ENCODE measurements around the gene NR2C2. TPM values are rescaled to one million over a fixed set of nuclear protein-coding genes. Genes with fewer than 3 reads are reported as not detected.

The NR2C2 gene
- total RNA-seq, 4 donors from 2014 or later = 36.4 to 43.9 (median 40.8) TPM

DNA sequence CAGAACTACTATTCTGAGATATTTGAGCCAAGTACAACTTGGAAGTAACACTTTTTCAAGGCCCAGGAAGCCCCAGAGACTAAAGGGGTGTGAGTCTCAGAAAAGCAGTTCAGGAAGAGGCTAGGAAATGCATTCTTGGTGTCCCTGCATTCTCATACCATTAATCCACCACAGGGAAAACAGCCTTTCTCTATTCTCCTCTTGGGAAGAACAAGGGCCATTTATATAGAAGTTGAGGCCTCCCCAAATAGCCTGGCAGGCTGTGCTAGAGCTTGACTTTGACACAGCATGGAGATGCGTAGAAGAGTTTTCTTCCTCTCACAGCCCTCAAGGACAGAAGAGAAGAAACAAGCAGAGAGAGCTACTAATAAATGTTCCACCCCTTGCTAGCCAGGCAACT is 5.5 kb upstream of the NR2C2 start:
- no peak for DNase-seq (ENCODE audit: extremely low spot score)
- intact Hi-C loops (cut with DNase I) = loop anchor here (10.0 kb wide), 1 partner anchor 113 kb away; no protein-coding TSS in a partner anchor
- Histone ChIP-seq H3K4me1 (peaks cover 16 to 54% (median 43%) of the 10 kb centered on the region in 4 donors), H3K27me3 (no peaks in the 10 kb centered on the region), H3K4me3 (no peak overlapping the region), H3K27ac (replicated peaks in 1 of 4) (peak overlapping the region in 1 of 4 donors; percentile 0), H3K9me3 (no peaks in the 10 kb centered on the region), H3K36me3 (peaks cover 9 to 32% (median 18%) of the 10 kb centered on the region in 4 donors)
- no peak for TF ChIP-seq POLR2AphosphoS5 (IDR thresholded peaks at IDR 0.05)
- TF ChIP-seq, protein P1, sequence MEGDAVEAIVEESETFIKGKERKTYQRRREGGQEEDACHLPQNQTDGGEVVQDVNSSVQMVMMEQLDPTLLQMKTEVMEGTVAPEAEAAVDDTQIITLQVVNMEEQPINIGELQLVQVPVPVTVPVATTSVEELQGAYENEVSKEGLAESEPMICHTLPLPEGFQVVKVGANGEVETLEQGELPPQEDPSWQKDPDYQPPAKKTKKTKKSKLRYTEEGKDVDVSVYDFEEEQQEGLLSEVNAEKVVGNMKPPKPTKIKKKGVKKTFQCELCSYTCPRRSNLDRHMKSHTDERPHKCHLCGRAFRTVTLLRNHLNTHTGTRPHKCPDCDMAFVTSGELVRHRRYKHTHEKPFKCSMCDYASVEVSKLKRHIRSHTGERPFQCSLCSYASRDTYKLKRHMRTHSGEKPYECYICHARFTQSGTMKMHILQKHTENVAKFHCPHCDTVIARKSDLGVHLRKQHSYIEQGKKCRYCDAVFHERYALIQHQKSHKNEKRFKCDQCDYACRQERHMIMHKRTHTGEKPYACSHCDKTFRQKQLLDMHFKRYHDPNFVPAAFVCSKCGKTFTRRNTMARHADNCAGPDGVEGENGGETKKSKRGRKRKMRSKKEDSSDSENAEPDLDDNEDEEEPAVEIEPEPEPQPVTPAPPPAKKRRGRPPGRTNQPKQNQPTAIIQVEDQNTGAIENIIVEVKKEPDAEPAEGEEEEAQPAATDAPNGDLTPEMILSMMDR (IDR thresholded peaks at IDR 0.05) = no peak
- no peak for TF ChIP-seq EP300 (IDR thresholded peaks at IDR 0.05)
- TF ChIP-seq POLR2A (IDR thresholded peaks at IDR 0.05; ENCODE audit: low read depth) = no peak
- WGBS = 88% methylated on average over 1 of the region's 1 CpG

DNA sequence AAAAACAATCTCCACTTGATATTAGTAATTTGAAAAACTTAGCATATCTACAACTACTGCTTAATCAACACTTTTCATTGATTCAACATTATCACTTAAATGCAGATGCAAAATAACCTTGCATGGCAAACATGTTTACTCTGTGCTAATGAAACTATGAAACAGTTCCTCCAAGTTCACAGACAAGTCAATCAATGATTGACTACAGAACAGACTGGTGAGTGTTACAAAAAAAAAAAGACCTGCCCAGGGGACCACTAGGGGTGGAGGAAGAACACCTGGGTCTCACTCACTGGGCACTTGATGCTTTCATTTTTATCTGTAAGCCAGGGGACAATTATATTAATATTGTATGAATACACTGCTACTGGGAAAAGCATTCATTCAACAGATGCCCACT is 4.3 kb upstream of the NR2C2 start:
- peaks cover 16 to 54% (median 43%) of the 10 kb centered on the region in 4 donors for H3K4me1 ChIP-seq
- H3K4me3 ChIP-seq = no peak overlapping the region
- DNase-seq (ENCODE audit: extremely low spot score) = no peak
- intact Hi-C loops (cut with DNase I) = loop anchor here (10.0 kb wide), 1 partner anchor 112 kb away; no protein-coding TSS in a partner anchor
- TF ChIP-seq EP300 (IDR thresholded peaks at IDR 0.05) = no peak
- TF ChIP-seq, protein P1 (IDR thresholded peaks at IDR 0.05) = no peak
- TF ChIP-seq POLR2A (IDR thresholded peaks at IDR 0.05; ENCODE audit: low read depth) = no peak
- no peak for TF ChIP-seq POLR2AphosphoS5 (IDR thresholded peaks at IDR 0.05)
- no peaks in the 10 kb centered on the region for H3K9me3 ChIP-seq
- peaks cover 9 to 32% (median 18%) of the 10 kb centered on the region in 4 donors for H3K36me3 ChIP-seq
- H3K27ac ChIP-seq (replicated peaks in 1 of 4) = no peak overlapping the region
- no peaks in the 10 kb centered on the region for H3K27me3 ChIP-seq

DNA sequence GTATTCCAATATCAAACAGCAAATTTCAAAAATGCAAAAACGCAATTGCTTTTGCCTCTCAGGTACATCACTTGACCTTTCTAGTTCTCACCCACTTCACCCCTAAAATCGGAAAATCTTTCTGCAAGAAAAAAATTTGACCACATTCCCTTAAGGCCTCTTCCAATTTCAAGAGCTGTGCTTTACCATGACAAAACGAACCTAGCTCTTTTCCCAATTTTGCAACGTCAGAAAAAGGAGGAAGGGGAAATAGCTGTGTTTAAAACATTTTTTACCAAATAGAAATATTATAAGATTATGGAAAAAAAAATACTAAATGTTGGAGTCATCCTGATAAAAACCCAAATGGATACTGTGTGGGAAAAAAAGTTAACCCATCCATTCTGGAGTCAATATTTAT is 1.1 kb upstream of the NR2C2 start:
- DNase-seq (ENCODE audit: extremely low spot score) = no peak
- no peaks in the 10 kb centered on the region for H3K27me3 ChIP-seq
- H3K4me1 ChIP-seq = peaks cover 30 to 73% (median 66%) of the 10 kb centered on the region in 4 donors
- peak overlapping the region; percentile 82 to 99 (median 92) for H3K4me3 ChIP-seq
- peaks cover 9 to 32% (median 18%) of the 10 kb centered on the region in 4 donors for H3K36me3 ChIP-seq
- no peaks in the 10 kb centered on the region for H3K9me3 ChIP-seq
- TF ChIP-seq EP300 (IDR thresholded peaks at IDR 0.05) = no peak
- TF ChIP-seq, protein P1 (IDR thresholded peaks at IDR 0.05) = no peak
- no peak for TF ChIP-seq POLR2A (IDR thresholded peaks at IDR 0.05; ENCODE audit: low read depth)
- no peak for TF ChIP-seq POLR2AphosphoS5 (IDR thresholded peaks at IDR 0.05)
- intact Hi-C loops (cut with DNase I) = loop anchor here (10.0 kb wide), 1 partner anchor 109 kb away; no protein-coding TSS in a partner anchor
- H3K27ac ChIP-seq (replicated peaks in 1 of 4) = peak overlapping the region; percentile 99 to 100 (median 99)
- WGBS = 23% methylated on average over 4 of the region's 4 CpGs

DNA sequence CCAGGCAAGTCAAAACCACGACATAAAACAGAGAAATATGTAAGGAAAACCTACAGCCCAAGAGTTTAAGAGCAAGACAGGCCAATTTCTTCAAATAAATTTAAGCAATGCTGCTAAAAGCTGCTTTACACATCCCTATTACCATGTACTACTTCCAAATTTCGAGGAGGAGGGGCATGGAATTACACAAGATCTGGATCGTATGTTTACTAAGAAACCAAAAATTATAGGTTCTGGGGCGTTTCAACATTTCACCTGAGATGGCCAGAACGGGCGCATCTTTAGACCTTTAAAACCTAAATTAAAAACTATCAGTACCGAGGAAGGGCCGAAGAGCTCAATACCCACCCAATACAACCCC is 664 bp upstream of the NR2C2 start:
- H3K4me3 ChIP-seq = peak overlapping the region; percentile 82 to 99 (median 92)
- H3K4me1 ChIP-seq = peaks cover 30 to 73% (median 63%) of the 10 kb centered on the region in 4 donors
- no peak for DNase-seq (ENCODE audit: extremely low spot score)
- intact Hi-C loops (cut with DNase I) = loop anchor here (10.0 kb wide), 1 partner anchor 108 kb away; no protein-coding TSS in a partner anchor
- H3K9me3 ChIP-seq = no peaks in the 10 kb centered on the region
- peaks cover 9 to 32% (median 18%) of the 10 kb centered on the region in 4 donors for H3K36me3 ChIP-seq
- TF ChIP-seq EP300 (IDR thresholded peaks at IDR 0.05) = no peak
- TF ChIP-seq, protein P1 (IDR thresholded peaks at IDR 0.05) = no peak
- no peak for TF ChIP-seq POLR2A (IDR thresholded peaks at IDR 0.05; ENCODE audit: low read depth)
- no peak for TF ChIP-seq POLR2AphosphoS5 (IDR thresholded peaks at IDR 0.05)
- no peaks in the 10 kb centered on the region for H3K27me3 ChIP-seq
- peak overlapping the region; percentile 99 to 100 (median 99) for H3K27ac ChIP-seq (replicated peaks in 1 of 4)
- WGBS = 0% methylated on average over 8 of the region's 8 CpGs

Measured in esophagus muscularis mucosa (tissue), 4 donors.